CD8-positive, alpha-beta memory T cell (primary cell): ENCODE measurements around the gene WDR75. TPM values are rescaled to one million over a fixed set of nuclear protein-coding genes. Genes with fewer than 3 reads are reported as not detected.

Source experiments
- CTCF ChIA-PET: fragments of 350-600 bp; sonication (Branson Sonifier 250); formaldehyde crosslinking; loops from one replicate; lab custom pipeline; 2021; ENCODE audit warnings: antibody characterized with exemption; lab: Charles Lee
- POLR2A ChIA-PET: fragments of 350-600 bp; sonication (Branson Sonifier 250); formaldehyde crosslinking; loops from one replicate; lab custom pipeline; 2021; ENCODE audit warnings: antibody characterized with exemption; lab: Charles Lee
- DNase-seq, 5 donors: peaks; one replicate each; pipeline versions ENCODE4 v3.0.0 to v3.0.0-alpha.2; 2020 to 2022; ENCODE audit warnings: mixed read lengths in 1 of 5
- H3K27ac ChIP-seq: one replicate; pipeline ENCODE4 v1.7.0; 2013; ENCODE audit warnings: low read depth, mild to moderate bottlenecking, low read length, moderate library complexity
- H3K27me3 ChIP-seq: 2 replicates; pipeline ENCODE4 v1.7.0; 2013; ENCODE audit warnings: low read length, mild to moderate bottlenecking; ENCODE audit not compliant: insufficient read depth, poor library complexity, severe bottlenecking
- H3K36me3 ChIP-seq: 2 replicates; pipeline ENCODE4 v1.7.0; 2013; ENCODE audit warnings: mild to moderate bottlenecking, low read length, moderate library complexity; ENCODE audit not compliant: insufficient read depth
- H3K4me1 ChIP-seq: 2 replicates; pipeline ENCODE4 v1.7.0; 2013; ENCODE audit warnings: mild to moderate bottlenecking, low read length, moderate library complexity; ENCODE audit not compliant: insufficient read depth
- H3K4me3 ChIP-seq: 2 replicates; pipeline ENCODE4 v1.7.0; 2013; ENCODE audit warnings: mild to moderate bottlenecking, low read length
- H3K9me3 ChIP-seq: 2 replicates; pipeline ENCODE4 v1.7.0; 2013; ENCODE audit warnings: mild to moderate bottlenecking, low read length
- H3K27ac Mint-ChIP-seq, 8 donors: one replicate each; pipeline ENCODE4 v1.8.0; 2020 to 2021; ENCODE audit warnings: mixed read lengths in 8 of 8, mild to moderate bottlenecking in 6 of 8, inconsistent platforms in 3 of 8, moderate library complexity in 3 of 8
- H3K27me3 Mint-ChIP-seq, 2 donors: one replicate each; pipeline ENCODE4 v1.8.0; 2020 to 2021; ENCODE audit warnings: mixed read lengths in 2 of 2, mild to moderate bottlenecking in 1 of 2, moderate library complexity in 1 of 2
- H3K36me3 Mint-ChIP-seq, 3 donors: one replicate each; pipeline ENCODE4 v1.8.0; 2020 to 2021; ENCODE audit warnings: mixed read lengths in 3 of 3, inconsistent platforms in 1 of 3, mild to moderate bottlenecking in 1 of 3
- H3K4me1 Mint-ChIP-seq, 3 donors: one replicate each; pipeline ENCODE4 v1.8.0; 2020 to 2021; ENCODE audit warnings: mixed read lengths in 3 of 3, inconsistent platforms in 1 of 3, mild to moderate bottlenecking in 1 of 3
- H3K4me3 Mint-ChIP-seq, 7 donors: one replicate each; pipeline ENCODE4 v1.8.0; 2020 to 2021; ENCODE audit warnings: mixed read lengths in 7 of 7, mild to moderate bottlenecking in 6 of 7, moderate library complexity in 4 of 7, inconsistent platforms in 2 of 7
- H3K9me3 Mint-ChIP-seq, 5 donors: one replicate each; pipeline ENCODE4 v1.8.0; 2020 to 2022; ENCODE audit warnings: mixed read lengths in 5 of 5, mild to moderate bottlenecking in 3 of 5, moderate library complexity in 2 of 5, inconsistent platforms in 1 of 5
- polyA plus RNA-seq: library from polyadenylated mRNA; unstranded; fragments of 300-500 nt; fragmentation: Illumina TruSeq; gene quantifications from one replicate; pipeline ENCODE4 v1.2.3, GENCODE V29; 2021
- total RNA-seq, 2 experiments: library from RNA; stranded (reverse); gene quantifications; one replicate each; pipeline ENCODE4 v1.2.3, GENCODE V29; 2021

Gene WDR75
- total and polyA plus RNA-seq, 3 experiments from 2014 or later, result 14.6 to 101 (median 95.3) TPM

DNA sequence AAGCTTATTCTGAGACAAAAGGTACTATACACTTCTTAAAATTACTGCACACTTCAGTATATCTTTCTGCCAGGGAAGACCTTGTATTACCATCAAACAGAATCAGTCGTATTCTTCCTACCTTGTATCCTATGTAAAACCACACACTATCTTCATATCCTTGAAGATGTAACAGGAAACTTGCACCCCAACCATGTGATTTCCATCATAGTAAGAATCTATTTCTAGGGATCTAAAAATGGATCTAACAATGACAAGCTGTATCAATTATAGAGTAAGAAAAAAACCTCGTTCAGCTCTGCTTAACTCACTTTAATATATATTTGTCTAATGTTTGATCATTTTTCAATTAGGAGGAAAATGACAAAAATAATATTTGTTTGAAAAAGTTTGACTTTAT is 60.2 kb downstream of the WDR75 start:
- H3K4me3 ChIP-seq, result no peak overlapping the region
- CTCF ChIA-PET, result no interaction called here
- Mint-ChIP-seq H3K36me3 (no peaks in the 10 kb centered on the region), H3K9me3 (no peaks in the 10 kb centered on the region), H3K4me3 (no peak overlapping the region), H3K27ac (no peak overlapping the region), H3K4me1 (peaks cover 6 to 10% (median 9%) of the 10 kb centered on the region in 3 donors), H3K27me3 (peaks cover 0 to under 1% of the 10 kb centered on the region in 2 donors)
- H3K27ac ChIP-seq, result no peak overlapping the region
- no peak for DNase-seq
- peaks cover 7% of the 10 kb centered on the region for H3K4me1 ChIP-seq
- H3K27me3 ChIP-seq, result no peaks in the 10 kb centered on the region
- no peaks in the 10 kb centered on the region for H3K9me3 ChIP-seq
- POLR2A ChIA-PET, result no interaction called here
- H3K36me3 ChIP-seq, result no peaks in the 10 kb centered on the region

DNA sequence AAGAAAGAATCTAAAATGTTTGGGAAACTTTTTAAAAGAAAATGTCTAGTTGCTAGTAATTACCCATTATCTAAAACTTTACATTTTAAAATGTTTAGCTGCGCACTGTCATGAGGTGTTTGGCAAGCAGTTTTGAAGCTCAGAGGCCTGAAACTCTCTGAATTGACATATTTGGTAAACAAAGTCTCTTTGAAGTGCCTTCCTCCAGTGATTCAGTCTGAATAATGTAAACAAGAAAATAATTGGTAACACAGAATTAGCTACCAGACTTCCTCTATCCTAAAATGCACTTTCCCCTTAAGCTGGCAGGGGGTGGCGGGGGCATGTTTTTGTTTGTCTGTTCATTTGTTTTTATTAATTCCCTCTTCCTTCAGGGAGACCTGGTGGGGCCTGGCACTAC is 61.4 kb downstream of the WDR75 start:
- H3K9me3 ChIP-seq, result no peaks in the 10 kb centered on the region
- peaks cover 7% of the 10 kb centered on the region for H3K4me1 ChIP-seq
- H3K27me3 ChIP-seq, result no peaks in the 10 kb centered on the region
- H3K4me3 ChIP-seq, result no peak overlapping the region
- H3K36me3 ChIP-seq, result no peaks in the 10 kb centered on the region
- no peak overlapping the region for H3K4me3 Mint-ChIP-seq
- no peaks in the 10 kb centered on the region for H3K27me3 Mint-ChIP-seq
- H3K27ac Mint-ChIP-seq, result no peak overlapping the region
- no peak overlapping the region for H3K27ac ChIP-seq
- DNase-seq, result no peak
- H3K9me3 Mint-ChIP-seq, result no peaks in the 10 kb centered on the region
- no peaks in the 10 kb centered on the region for H3K36me3 Mint-ChIP-seq
- CTCF ChIA-PET, result no interaction called here
- H3K4me1 Mint-ChIP-seq, result peaks cover 6 to 10% (median 9%) of the 10 kb centered on the region in 3 donors
- POLR2A ChIA-PET, result no interaction called here

- no peak overlapping the region for H3K27ac Mint-ChIP-seq
- Histone ChIP-seq H3K27me3 (no peaks in the 10 kb centered on the region), H3K4me3 (no peak overlapping the region), H3K9me3 (no peaks in the 10 kb centered on the region), H3K4me1 (peaks cover 7% of the 10 kb centered on the region), H3K36me3 (no peaks in the 10 kb centered on the region), H3K27ac (no peak overlapping the region)
- peaks cover 6 to 10% (median 9%) of the 10 kb centered on the region in 3 donors for H3K4me1 Mint-ChIP-seq
- ChIA-PET POLR2A (no interaction called here), CTCF (no interaction called here)
- no peaks in the 10 kb centered on the region for H3K27me3 Mint-ChIP-seq
- no peak overlapping the region for H3K4me3 Mint-ChIP-seq
- H3K36me3 Mint-ChIP-seq, result peaks cover 0 to 10% (median 0%) of the 10 kb centered on the region in 3 donors
- no peak for DNase-seq
- peaks cover 0 to 6% (median 2%) of the 10 kb centered on the region in 5 donors for H3K9me3 Mint-ChIP-seq
These were observed 63.0 kb downstream of the WDR75 start for GRCh38 chr2:189504238-189504637.

- Mint-ChIP-seq H3K27me3 (no peaks in the 10 kb centered on the region), H3K4me3 (no peak overlapping the region), H3K9me3 (peaks cover 0 to 9% (median 4%) of the 10 kb centered on the region in 5 donors), H3K36me3 (peaks cover 0 to 12% (median 0%) of the 10 kb centered on the region in 3 donors), H3K4me1 (peaks cover 6 to 10% (median 9%) of the 10 kb centered on the region in 3 donors), H3K27ac (no peak overlapping the region)
- Histone ChIP-seq H3K4me1 (peaks cover 7% of the 10 kb centered on the region), H3K27me3 (no peaks in the 10 kb centered on the region), H3K36me3 (no peaks in the 10 kb centered on the region), H3K9me3 (no peaks in the 10 kb centered on the region), H3K4me3 (no peak overlapping the region), H3K27ac (no peak overlapping the region)
- DNase-seq, result no peak
- POLR2A ChIA-PET, result no interaction called here
- CTCF ChIA-PET, result no interaction called here
These were observed 64.2 kb downstream of the WDR75 start for GRCh38 chr2:189505492-189505891.

GRCh38 chr2:189506514-189506976 is 65.3 kb downstream of the WDR75 start:
- DNase-seq, result no peak
- Mint-ChIP-seq H3K27me3 (peaks cover 0 to 6% of the 10 kb centered on the region in 2 donors), H3K36me3 (peaks cover 0 to 12% (median 0%) of the 10 kb centered on the region in 3 donors), H3K27ac (no peak overlapping the region), H3K9me3 (peaks cover 0 to 9% (median 4%) of the 10 kb centered on the region in 5 donors), H3K4me1 (peaks cover 6 to 10% (median 9%) of the 10 kb centered on the region in 3 donors), H3K4me3 (no peak overlapping the region)
- ChIA-PET CTCF (no interaction called here), POLR2A (no interaction called here)
- Histone ChIP-seq H3K4me3 (no peak overlapping the region), H3K9me3 (no peaks in the 10 kb centered on the region), H3K27ac (no peak overlapping the region), H3K27me3 (no peaks in the 10 kb centered on the region), H3K36me3 (no peaks in the 10 kb centered on the region), H3K4me1 (peaks cover 7% of the 10 kb centered on the region)

- no peak for DNase-seq
- no peaks in the 10 kb centered on the region for H3K36me3 ChIP-seq
- H3K9me3 ChIP-seq, result no peaks in the 10 kb centered on the region
- Mint-ChIP-seq H3K27ac (no peak overlapping the region), H3K4me1 (no peaks in the 10 kb centered on the region), H3K9me3 (peaks cover 0 to 9% (median 4%) of the 10 kb centered on the region in 5 donors), H3K4me3 (no peak overlapping the region), H3K27me3 (peaks cover 1 to 11% of the 10 kb centered on the region in 2 donors), H3K36me3 (peaks cover 0 to 12% (median 0%) of the 10 kb centered on the region in 3 donors)
- H3K27ac ChIP-seq, result no peak overlapping the region
- POLR2A ChIA-PET, result no interaction called here
- no peak overlapping the region for H3K4me3 ChIP-seq
- no peaks in the 10 kb centered on the region for H3K4me1 ChIP-seq
- CTCF ChIA-PET, result no interaction called here
- H3K27me3 ChIP-seq, result no peaks in the 10 kb centered on the region
These were observed 70.1 kb downstream of the WDR75 start for GRCh38 chr2:189511210-189511959.

DNA sequence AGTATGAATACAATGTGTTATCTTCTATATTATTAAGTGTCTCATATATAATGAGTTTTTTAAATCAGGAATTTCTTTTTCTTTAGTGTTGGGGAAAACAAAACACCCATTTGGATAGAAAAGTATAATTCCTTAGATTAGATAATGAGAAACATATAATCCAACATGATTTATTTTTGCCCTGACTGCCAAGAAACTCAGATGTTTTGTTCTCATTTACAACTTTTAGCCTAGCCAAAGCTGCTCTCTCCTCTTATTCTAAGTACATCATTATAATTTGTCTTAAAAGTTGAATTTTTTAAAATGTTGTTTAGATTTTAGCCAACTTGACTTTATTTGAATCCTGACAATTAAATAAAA is 70.7 kb downstream of the WDR75 start:
- no peak overlapping the region for H3K27ac Mint-ChIP-seq
- DNase-seq, result no peak
- H3K4me1 ChIP-seq, result no peaks in the 10 kb centered on the region
- ChIA-PET POLR2A (no interaction called here), CTCF (no interaction called here)
- H3K36me3 Mint-ChIP-seq, result peaks cover 0 to 12% (median 0%) of the 10 kb centered on the region in 3 donors
- no peak overlapping the region for H3K4me3 ChIP-seq
- H3K27ac ChIP-seq, result no peak overlapping the region
- H3K27me3 Mint-ChIP-seq, result peaks cover 1 to 11% of the 10 kb centered on the region in 2 donors
- no peaks in the 10 kb centered on the region for H3K27me3 ChIP-seq
- no peaks in the 10 kb centered on the region for H3K9me3 ChIP-seq
- no peak overlapping the region for H3K4me3 Mint-ChIP-seq
- peaks cover 0 to 9% (median 4%) of the 10 kb centered on the region in 5 donors for H3K9me3 Mint-ChIP-seq
- H3K36me3 ChIP-seq, result no peaks in the 10 kb centered on the region
- no peaks in the 10 kb centered on the region for H3K4me1 Mint-ChIP-seq

GRCh38 chr2:189512879-189513278 is 71.6 kb downstream of the WDR75 start:
- Histone ChIP-seq H3K27me3 (no peaks in the 10 kb centered on the region), H3K36me3 (no peaks in the 10 kb centered on the region), H3K9me3 (no peaks in the 10 kb centered on the region), H3K27ac (no peak overlapping the region), H3K4me1 (no peaks in the 10 kb centered on the region), H3K4me3 (no peak overlapping the region)
- ChIA-PET POLR2A (no interaction called here), CTCF (no interaction called here)
- no peak overlapping the region for H3K27ac Mint-ChIP-seq
- no peak overlapping the region for H3K4me3 Mint-ChIP-seq
- H3K4me1 Mint-ChIP-seq, result no peaks in the 10 kb centered on the region
- no peak for DNase-seq
- peaks cover 1 to 13% of the 10 kb centered on the region in 2 donors for H3K27me3 Mint-ChIP-seq
- H3K9me3 Mint-ChIP-seq, result peaks cover 0 to 9% (median 4%) of the 10 kb centered on the region in 5 donors
- peaks cover 0 to 12% (median 0%) of the 10 kb centered on the region in 3 donors for H3K36me3 Mint-ChIP-seq
